Calu3 (cell line): ENCODE results near the gene CXCL16. TPM values are rescaled to one million over a fixed set of nuclear protein-coding genes. Genes with fewer than 3 reads are reported as not detected.
"Not testable (repeated sequence)": the region's sequence is repeated elsewhere in the genome, so short reads cannot be mapped to it uniquely, and the experiment has no call there.

Source experiments
- BruUV-seq: library from RNA; stranded (reverse); fragments of 400-500 nt; replicated peaks from 2 replicates; lab custom pipeline; 2021; lab: Mats Ljungman, UMichigan
- CTCF ChIA-PET: fragments of 300-600 bp; sonication (Branson Sonifier 250); formaldehyde crosslinking; loops from one replicate; lab custom pipeline; 2022; ENCODE audit warnings: antibody characterized with exemption; lab: Charles Lee
- DNase-seq: peaks from one replicate; pipeline ENCODE4 v3.0.0; 2022
- H3K27ac Mint-ChIP-seq: one replicate; pipeline ENCODE4 v1.8.0; 2022; ENCODE audit warnings: mixed read lengths; ENCODE audit not compliant: unreplicated experiment
- H3K27me3 Mint-ChIP-seq: one replicate; pipeline ENCODE4 v1.8.0; 2022; ENCODE audit warnings: mixed read lengths; ENCODE audit not compliant: unreplicated experiment
- H3K36me3 Mint-ChIP-seq: one replicate; pipeline ENCODE4 v1.8.0; 2022; ENCODE audit warnings: mild to moderate bottlenecking, moderate library complexity, mixed read lengths; ENCODE audit not compliant: insufficient read depth, unreplicated experiment
- H3K4me1 Mint-ChIP-seq: one replicate; pipeline ENCODE4 v1.8.0; 2022; ENCODE audit warnings: mild to moderate bottlenecking, low read depth, mixed read lengths; ENCODE audit not compliant: unreplicated experiment
- H3K4me3 Mint-ChIP-seq: one replicate; pipeline ENCODE4 v1.8.0; 2022; ENCODE audit warnings: mild to moderate bottlenecking, low read depth, moderate library complexity, mixed read lengths; ENCODE audit not compliant: unreplicated experiment
- H3K9me3 Mint-ChIP-seq: one replicate; pipeline ENCODE4 v1.8.0; 2022; ENCODE audit warnings: low read depth, mixed read lengths; ENCODE audit not compliant: unreplicated experiment
- intact Hi-C: fragments of 100-400 bp; cut with micrococcal nuclease; formaldehyde crosslinking; loops from one replicate; pipeline ENCODE4 v1.10.0; 2022; ENCODE audit not compliant: unreplicated experiment
- total RNA-seq: library from RNA; stranded (reverse); gene quantifications from 2 replicates; pipeline ENCODE4 v1.2.3, GENCODE V29; 2022
- TF ChIP-seq, protein P1 (sequence below): fragments of 200-600 bp; IDR thresholded peaks from one replicate; pipeline ENCODE4 v1.8.0; 2022; ENCODE audit warnings: antibody characterized with exemption; ENCODE audit not compliant: unreplicated experiment

CXCL16 gene
- total RNA-seq, 1 experiment from 2014 or later: 73.1 TPM

DNA sequence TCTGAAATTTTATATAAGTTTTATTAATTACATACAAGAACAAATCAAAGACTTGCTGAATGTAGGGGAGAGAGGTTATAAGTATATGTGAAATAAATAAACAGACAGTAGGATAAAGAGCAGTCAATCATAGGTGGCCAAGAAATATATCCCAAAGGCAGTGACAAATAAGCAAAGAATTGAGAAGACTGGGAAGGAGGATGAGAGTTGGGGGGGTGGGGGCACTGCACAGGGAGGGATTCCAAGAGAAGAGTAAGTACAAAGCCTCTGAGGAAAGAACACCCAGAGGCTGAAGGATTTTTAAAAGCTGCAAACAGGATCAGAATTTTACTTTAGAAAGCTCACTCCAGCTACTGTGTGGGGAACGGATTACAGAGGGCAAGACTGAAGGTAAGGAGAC lies 38.6 kb downstream of the CXCL16 start:
- BruUV-seq: no TSS peak
- H3K4me3 Mint-ChIP-seq: no peak overlapping the region
- H3K27me3 Mint-ChIP-seq: no peaks in the 10 kb centered on the region
- DNase-seq: no peak
- H3K36me3 Mint-ChIP-seq: peaks cover 26% of the 10 kb centered on the region
- H3K4me1 Mint-ChIP-seq: peaks cover 26% of the 10 kb centered on the region
- TF ChIP-seq, protein P1, sequence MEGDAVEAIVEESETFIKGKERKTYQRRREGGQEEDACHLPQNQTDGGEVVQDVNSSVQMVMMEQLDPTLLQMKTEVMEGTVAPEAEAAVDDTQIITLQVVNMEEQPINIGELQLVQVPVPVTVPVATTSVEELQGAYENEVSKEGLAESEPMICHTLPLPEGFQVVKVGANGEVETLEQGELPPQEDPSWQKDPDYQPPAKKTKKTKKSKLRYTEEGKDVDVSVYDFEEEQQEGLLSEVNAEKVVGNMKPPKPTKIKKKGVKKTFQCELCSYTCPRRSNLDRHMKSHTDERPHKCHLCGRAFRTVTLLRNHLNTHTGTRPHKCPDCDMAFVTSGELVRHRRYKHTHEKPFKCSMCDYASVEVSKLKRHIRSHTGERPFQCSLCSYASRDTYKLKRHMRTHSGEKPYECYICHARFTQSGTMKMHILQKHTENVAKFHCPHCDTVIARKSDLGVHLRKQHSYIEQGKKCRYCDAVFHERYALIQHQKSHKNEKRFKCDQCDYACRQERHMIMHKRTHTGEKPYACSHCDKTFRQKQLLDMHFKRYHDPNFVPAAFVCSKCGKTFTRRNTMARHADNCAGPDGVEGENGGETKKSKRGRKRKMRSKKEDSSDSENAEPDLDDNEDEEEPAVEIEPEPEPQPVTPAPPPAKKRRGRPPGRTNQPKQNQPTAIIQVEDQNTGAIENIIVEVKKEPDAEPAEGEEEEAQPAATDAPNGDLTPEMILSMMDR: no peak
- no peaks in the 10 kb centered on the region for H3K9me3 Mint-ChIP-seq
- CTCF ChIA-PET: interaction anchor here (0.6 kb wide), 1 partner anchor 1126 kb away, joined by 4 read pairs; no protein-coding TSS in a partner anchor
- H3K27ac Mint-ChIP-seq: no peak overlapping the region
- intact Hi-C loops: loop anchor here (5.0 kb wide), 1 partner anchor 134 kb away; no protein-coding TSS in a partner anchor

DNA sequence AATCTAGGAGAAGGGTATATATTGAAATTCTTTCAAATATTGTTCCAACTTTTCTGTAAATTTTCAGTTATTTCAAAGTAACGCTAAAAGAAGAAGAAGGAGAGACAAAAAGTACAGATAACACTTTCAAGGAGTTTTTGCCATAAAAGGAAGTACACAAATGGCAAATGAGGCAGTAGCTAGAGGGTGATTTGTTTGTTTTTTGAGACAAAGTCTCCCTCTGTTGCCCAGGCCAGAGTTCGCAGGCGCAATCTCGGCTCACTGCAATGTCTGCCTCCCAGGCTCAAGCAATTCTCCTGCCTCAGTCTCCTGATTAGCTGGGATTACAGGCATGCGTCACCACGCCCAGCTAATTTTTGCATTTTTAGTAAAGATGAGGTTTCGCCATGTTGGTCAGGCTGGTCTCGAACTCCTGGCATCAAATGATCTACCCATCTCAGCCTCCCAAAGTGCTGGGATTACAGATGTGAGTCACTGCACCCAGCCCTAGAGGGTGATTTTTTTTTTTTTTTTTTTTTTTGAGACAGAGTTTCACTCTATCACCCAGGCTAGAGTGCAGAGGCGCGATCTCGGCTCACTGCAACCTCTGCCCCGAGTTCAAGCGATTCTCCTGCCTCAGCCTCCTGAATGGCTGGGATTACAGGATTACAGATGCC lies 40.2 kb downstream of the CXCL16 start:
- intact Hi-C loops: loop anchor here (5.0 kb wide), 1 partner anchor 132 kb away; no protein-coding TSS in a partner anchor
- H3K9me3 Mint-ChIP-seq, CTCF ChIA-PET, H3K27ac Mint-ChIP-seq, H3K4me3 Mint-ChIP-seq, H3K27me3 Mint-ChIP-seq, DNase-seq, BruUV-seq: not testable (repeated sequence)
- Mint-ChIP-seq H3K4me1 (peaks cover 21% of the 10 kb centered on the region), H3K36me3 (peaks cover 29% of the 10 kb centered on the region)

DNA sequence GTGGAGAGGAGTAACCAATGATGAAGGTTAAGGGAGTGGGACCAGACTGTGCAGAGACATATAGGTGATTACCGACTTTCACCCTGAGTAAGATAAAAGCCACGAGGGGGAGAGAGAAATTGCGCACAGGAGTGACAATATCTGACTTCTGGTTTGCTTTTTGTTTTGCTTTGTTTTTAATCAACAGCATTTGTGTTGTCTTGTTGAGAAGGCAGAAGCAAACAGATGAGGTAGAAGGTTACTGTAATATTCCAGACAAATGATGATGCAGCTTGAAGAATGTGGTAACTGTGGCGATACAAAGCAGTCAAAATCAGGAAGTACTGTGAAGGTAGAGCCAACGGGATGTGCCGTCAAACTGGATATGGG lies 43.3 kb downstream of the CXCL16 start:
- H3K9me3 Mint-ChIP-seq: no peaks in the 10 kb centered on the region
- BruUV-seq: no TSS peak
- no peaks in the 10 kb centered on the region for H3K27me3 Mint-ChIP-seq
- CTCF ChIA-PET: no interaction called here
- H3K27ac Mint-ChIP-seq: no peak overlapping the region
- no peak for DNase-seq
- H3K36me3 Mint-ChIP-seq: peaks cover 8% of the 10 kb centered on the region
- TF ChIP-seq, protein P1: no peak
- H3K4me1 Mint-ChIP-seq: peaks cover 6% of the 10 kb centered on the region
- intact Hi-C loops: no loop called here
- no peak overlapping the region for H3K4me3 Mint-ChIP-seq

DNA sequence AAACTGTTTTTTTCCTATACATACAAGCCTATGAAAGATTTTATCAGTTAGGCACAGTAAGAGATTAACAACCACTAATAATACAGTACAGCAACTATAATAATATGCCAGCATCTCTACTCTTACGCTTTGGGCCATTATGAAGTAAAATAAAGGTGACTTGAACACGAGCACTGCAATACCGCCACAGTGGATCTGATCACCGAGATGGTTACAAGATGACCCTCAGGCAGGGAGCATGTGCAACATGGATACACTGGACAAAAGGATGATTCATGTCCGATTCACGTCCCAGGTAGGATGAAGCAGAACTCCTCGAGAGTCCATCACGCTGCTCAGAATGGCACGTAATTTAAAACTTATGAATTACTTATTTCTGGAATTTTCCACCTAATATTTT lies 46.3 kb downstream of the CXCL16 start:
- BruUV-seq: no TSS peak
- Mint-ChIP-seq H3K9me3 (no peaks in the 10 kb centered on the region), H3K27me3 (no peaks in the 10 kb centered on the region), H3K27ac (no peak overlapping the region), H3K4me1 (no peaks in the 10 kb centered on the region), H3K4me3 (no peak overlapping the region), H3K36me3 (peaks cover 19% of the 10 kb centered on the region)
- CTCF ChIA-PET: no interaction called here
- intact Hi-C loops: no loop called here
- DNase-seq: no peak
- TF ChIP-seq, protein P1: no peak

DNA sequence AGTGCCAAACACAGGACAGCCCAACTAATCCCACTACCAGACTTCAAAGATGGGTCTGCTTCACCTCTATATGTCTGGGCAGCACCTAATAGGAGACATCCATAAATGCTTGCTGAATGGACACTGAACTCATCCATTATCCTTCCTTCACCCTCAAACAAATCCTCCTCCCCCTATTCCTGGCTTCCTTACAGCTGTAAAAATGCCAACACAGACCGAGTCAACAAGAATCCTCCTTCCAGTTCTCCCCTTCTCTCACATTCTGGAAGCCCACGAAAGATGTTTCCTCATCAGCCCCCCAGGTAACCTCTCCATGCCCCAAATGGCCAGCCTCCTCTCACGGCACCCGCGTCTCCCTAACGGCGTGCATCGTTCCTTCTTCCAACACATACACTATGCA lies 48.0 kb downstream of the CXCL16 start:
- CTCF ChIA-PET: no interaction called here
- no peak for DNase-seq
- Mint-ChIP-seq H3K27me3 (no peaks in the 10 kb centered on the region), H3K36me3 (peaks cover 19% of the 10 kb centered on the region), H3K4me1 (no peaks in the 10 kb centered on the region), H3K9me3 (no peaks in the 10 kb centered on the region), H3K4me3 (no peak overlapping the region), H3K27ac (no peak overlapping the region)
- BruUV-seq: no TSS peak
- intact Hi-C loops: no loop called here
- TF ChIP-seq, protein P1: no peak
